HG02840 (cell line): ENCODE measurements around the gene TAF3.

Experiments
- ATAC-seq: cut with Tn5 transposase; IDR thresholded peaks from one replicate; pipeline ENCODE4 v1.9.1; 2021; ENCODE audit warnings: mild to moderate bottlenecking, moderate library complexity, moderate number of reproducible peaks; ENCODE audit not compliant: unreplicated experiment, low FRiP score

The TAF3 gene

DNA sequence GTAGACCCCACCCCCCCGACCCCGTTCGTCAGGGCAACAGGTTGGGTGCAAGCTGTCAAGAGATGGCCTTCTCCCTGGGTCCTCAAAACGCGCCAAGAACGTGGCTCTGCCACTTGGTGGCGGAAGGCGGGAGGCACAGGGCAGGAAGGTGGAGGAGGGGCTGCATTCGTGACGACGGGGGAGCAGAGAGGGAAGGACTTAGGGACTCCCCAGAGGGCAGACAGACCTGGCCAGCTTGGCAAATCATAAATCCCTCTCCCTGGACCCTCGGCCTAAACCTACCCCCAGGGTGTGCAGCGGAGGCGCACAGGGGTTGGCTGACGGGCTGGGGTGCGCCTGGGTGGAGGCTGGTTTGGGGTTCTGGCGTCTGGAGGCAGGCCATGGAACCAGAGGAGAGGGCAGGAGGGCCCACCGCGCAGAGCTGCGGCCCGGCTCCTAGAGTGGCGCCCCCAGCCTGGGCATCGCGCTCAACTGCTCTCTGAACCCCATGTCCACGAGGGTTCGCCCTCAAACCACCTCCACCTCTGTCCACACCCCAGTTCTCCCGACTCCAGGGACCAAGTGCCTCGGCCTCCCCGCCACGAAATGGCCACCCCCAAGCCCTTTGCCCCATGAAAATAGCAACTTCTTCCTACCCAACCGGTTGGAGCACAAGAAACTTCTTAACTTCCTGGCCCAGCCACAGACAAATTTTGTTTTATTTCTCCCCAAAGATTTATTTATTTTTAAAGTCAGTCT is 225.4 kb downstream of the TAF3 start:
- no peak for ATAC-seq

DNA sequence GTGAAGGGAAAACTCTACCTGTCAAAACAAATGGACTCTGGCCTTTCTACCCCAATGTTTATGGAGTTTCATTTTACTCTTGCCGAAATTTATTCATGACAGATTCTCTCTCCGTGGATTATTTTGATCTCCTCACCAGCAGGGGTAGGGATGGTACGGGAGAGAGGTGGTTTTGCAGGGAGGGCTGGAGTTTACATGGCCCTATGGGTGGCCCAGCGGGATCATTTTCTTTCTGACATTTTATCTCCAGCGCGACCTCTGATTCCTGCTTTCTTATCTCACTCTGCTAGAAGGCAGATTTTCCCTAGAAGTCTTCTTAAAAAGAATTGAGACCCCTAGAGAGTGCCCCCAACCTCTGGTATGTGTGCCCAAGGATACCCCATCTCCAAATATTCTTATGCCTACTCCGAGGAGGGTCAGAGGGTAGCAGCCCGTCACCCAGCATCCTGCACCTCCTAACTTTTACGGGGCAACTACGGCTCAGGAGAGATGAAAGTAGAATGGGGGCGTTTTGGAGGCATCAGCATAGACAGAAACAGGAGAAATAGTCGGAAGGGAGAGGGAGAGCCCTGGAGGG is 226.1 kb downstream of the TAF3 start:
- ATAC-seq: no peak

DNA sequence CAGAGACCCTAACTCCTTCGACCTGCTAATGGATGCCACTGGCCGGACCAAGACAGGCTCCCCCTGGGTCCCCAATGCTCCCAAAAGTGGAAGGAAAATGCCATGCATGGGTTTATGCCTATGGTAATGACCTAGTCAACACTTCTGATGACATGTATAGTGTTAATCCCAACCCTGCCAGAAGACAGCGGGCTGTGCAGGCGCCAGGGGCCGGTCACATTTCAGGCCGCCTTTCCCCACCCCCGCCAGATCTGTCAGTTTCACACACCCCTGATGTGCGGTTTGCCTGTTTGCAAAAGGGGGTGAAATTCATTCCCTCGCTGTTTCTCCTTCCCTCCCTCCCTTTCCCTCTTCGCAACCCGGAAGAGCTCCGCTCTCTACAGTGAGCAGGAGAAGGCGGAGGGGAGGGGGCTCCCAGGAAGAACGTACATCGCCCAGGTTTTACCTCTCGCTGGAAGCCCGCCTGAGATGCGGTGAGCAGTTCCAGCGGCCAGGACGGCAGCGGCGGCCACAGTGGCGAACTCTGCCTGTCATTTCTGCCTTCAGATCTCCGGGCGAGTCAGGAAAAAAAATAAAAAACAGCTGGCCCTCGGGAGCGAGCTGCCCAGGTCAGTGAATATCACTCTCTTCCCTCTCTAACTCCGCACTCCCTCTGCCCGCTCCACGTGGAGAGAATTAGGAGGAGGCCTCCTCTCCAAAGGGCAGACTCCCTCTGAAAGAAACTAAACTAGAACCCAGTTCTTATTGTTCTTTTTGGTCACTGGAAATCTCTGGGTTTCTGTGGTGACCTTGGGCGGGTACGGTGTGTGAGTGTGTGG is 226.8 kb downstream of the TAF3 start:
- ATAC-seq: no peak

DNA sequence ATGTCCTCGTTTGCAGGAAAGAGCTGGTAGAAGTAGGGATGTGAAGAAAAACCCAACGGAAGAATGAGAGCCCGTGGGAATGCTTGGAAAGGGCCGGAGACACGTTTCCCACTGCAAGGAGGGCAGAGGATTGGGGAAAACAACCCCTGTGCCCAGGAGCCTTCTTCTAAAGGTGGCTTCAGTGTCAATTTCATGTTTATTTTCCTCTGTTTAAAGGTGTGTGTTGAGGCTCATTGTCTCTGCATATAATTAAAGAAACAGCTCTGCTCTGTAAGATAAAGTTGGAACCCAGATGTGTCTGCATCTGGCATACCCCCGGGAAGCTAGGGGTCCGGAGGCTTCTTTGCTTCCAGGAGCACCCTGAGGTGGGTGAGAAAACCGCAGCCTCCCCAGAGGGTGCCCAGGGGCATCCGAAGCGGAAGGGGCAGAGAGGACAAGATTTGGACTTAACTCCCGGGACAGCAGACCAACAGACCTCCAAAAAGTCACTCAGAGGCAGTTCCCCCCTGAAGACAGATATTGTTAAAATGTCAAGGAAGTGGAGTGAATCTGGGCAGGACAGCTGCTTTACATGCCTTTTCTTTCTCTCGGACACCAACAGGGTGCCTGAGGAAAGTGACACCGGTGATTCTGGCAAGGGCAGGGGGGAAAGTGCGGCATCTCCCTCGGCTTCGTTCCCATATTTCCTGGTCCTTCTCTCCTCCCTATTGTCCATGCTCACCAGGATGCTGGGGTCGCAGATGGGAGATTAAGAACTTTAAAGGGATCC is 227.6 kb downstream of the TAF3 start:
- no peak for ATAC-seq

DNA sequence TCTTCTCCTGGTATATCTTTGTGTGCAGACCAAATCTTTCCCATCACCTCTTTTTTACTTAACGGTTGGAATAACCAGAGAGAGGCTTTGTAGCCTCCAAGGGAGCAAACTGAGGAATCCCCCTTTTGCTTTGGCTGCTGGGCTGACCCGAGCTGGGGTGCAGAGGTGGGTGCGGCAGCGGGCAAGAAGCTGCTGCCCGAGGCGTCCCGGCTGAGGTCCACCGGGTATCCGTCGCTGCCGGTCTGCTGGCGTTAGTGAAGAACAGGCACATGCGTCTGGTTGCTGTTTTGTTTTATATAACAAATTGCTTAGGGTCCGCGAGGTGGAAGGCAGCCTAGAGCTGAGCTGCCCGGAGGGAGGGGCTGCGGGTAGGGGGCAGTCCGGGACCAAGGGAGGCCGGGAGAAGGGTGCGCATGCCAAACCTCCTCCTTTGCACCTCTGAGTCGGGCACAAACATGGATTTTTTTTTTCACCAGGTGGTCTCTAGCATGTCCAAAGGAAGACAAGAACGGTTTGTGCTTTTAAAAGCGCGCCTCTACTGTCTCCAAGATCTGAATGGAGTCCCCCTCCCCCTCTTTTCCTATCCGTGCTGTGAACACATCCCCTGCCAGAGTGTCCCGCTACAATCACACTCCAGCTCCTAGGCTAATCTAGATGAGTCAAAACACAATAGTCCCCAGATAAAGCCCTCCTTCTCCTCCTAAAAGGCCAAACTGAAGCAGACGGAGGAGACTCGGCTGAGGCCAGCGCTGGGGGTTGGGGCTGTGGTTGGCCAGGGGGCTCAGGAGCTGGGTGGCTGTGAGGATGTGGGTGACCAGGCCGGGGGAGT is 229.4 kb downstream of the TAF3 start:
- no peak for ATAC-seq

DNA sequence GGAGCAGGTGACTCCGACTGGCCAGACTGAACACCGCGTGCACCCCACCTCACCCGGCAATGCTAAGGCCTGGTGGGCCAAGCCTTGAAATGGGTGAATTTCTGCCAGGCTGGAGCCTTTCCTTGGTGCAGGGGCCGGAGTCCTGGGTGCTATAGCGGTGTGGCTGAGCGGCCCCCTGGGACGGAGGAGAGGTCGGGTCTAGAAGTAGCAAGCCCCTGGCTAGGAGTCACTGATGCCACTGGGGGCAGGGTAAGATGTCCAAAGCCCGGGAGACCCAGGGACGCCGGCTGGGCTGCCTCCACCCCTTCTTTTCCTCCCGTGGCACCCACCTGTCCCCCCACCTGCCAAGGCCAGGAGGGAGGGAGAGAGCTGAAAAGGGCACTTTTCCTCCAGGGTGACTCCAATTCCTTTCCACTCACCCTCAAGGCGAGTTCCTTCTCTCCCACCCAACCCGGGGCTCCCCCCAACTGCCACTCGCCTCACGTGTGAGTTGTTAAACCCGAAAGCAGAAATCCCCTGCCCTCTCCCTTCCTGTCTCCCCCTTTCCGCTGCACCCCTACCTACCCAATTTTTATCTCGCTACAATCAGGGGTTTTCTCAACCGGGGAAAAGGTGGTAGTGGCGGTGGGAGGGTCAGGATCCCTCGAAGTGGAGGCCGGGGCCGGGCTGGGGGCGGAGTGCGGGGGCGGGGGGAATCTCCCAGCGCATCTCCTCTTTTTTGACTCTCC is 230.1 kb downstream of the TAF3 start:
- no peak for ATAC-seq

DNA sequence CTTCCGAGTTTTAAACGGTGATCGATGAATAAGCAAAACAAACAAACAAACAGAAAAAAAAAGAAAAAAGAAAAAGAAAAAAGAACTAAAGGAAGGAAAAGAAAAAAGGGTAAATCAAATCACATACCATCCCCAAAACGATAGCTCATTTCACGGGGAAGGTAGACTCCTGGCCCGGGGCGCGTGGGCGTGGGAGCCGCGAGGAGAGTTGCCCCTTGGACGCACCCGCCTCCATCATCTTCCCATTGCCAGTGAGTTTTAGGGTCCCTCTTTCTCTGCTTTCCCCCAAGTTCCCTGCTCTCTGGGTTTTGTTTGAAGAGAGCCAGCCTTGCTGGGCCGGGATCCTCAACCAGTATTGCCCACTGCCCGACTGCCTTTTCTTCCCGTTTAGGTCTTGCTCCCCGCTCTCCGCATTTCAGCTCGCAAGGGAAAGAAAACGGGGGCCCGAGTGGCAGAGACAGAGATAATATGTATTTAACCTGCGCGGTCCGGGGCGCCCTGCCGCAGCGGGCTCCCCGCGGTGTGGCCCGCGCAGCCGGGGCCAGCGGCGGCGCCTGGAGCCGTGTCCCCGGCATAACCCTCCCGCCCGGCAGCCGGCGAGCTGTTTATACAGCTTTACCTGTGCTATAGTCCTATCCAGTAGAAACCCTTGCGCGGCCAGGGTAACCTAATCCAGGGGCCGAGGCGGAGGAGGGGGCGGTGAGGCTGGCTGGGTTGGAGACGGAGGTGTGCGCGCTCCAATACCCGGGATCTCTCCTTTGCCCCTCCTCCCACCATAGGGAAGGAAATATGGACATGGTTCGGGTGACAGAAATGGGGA is 230.9 kb downstream of the TAF3 start:
- ATAC-seq: no peak

DNA sequence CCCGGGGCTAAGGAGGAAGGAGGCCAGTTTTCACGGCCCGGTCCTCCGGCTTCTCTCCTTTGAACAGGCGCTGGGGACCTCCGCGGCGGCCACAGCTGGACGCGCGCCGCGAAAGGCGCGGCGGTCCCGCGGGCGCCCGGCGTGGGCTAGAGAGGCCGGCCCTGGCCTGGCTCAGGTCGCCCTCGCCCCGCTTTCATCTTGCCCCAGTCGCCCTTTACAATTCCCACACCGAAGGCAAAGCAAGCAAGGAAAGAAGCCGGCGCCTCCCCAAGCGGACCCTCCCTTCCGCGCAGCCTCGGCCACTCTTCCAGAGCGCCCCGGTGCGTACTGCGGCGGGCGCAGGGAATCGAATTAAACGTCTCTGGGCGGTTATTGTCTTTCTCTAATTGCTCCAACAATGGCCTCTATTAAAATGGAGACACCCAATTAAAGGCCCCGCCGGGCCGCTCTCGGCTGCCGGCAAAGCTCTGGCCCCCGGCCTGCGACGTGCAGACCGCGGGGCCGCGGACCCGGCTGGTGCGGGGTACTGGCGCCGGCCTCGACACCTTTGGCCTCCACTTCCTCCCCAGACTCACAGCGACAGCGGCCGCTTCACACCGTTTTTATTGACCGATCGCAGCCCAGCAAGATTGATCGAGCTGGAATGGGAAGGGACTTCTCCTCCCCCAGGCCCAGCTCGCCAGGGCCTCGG is 231.7 kb downstream of the TAF3 start:
- ATAC-seq: no peak

DNA sequence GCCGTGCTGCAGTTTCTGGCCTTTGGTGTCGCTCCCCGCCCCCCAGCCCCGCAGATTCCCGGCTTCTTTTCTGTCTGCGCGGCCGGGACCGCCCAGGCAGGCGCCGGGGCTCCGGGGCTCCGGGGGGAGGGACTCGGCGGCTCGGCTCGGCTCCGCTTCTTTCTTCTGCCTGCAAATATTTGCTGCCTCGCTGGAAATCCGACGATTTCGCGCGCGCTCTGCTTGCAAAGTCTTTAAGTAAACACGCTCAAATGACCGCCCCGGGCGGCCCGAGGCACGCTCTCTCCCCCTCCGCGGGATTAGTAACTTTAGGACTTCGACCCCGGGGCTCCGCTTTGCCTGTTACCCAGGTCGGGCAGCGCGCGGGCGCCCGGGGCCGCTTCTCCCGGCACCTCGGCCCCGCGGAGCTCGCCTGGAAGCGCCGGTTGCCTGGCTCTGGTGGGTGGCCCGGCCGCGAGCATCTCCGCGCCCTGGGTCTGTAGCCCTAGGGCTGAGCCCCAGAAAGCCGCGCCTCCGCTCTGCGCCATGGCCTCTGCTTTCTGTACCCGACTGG is 232.3 kb downstream of the TAF3 start:
- ATAC-seq: no peak

DNA sequence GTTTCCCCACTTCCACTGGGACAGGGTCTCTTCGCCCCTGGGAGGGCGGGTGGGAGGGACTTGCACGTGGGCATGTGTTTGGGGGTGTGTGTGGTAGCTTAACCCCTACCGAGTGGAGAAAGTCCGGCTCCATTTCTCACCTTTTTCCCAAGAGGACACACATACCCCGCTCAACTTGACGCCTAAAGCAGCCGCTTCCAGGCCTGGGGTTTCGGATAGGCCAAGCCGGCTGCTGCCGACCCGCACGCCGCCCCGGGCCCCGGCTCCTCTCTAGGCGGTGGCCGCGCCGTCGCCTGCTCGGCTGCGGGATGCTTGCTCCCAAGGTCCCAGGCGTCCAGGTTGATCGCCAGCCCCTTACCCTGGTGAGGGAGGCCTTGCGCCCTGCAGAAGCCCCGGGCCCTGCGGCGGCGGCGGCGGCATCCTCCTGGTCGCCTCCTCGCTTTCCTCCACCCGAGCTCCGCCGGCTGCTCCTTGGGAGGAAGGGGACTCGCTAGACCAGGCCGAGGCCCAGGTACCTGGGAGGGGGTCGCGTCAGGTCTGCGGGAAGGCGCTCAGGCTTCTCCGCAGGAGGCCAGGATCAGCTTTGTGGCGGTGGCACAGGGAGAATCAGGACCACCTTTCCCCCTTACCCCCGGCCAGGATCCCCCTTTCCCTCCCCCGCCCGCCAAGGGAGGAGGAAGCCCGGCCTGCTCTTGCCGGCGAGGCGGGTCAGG is 233.0 kb downstream of the TAF3 start:
- ATAC-seq: no peak

DNA sequence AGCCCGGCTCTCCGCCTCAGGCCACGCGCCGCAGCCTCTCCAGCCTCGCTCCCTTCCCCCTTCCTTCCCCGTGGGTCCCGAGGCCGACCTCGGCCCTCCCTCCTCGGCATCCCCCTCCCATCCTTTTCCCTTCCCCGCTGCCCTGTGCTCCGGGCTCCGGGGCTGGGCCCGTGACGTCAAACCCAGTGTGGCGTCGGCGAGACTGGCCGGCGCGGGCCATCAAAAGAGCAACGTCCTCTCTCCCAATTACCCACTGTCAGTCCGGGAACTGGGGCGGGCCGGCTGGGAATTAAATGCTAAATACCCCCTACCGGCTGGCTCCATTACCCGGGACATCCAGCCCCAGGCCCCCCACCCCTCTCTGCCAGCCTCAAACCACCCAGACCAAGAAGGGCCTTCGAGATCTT is 233.5 kb downstream of the TAF3 start:
- ATAC-seq: no peak

DNA sequence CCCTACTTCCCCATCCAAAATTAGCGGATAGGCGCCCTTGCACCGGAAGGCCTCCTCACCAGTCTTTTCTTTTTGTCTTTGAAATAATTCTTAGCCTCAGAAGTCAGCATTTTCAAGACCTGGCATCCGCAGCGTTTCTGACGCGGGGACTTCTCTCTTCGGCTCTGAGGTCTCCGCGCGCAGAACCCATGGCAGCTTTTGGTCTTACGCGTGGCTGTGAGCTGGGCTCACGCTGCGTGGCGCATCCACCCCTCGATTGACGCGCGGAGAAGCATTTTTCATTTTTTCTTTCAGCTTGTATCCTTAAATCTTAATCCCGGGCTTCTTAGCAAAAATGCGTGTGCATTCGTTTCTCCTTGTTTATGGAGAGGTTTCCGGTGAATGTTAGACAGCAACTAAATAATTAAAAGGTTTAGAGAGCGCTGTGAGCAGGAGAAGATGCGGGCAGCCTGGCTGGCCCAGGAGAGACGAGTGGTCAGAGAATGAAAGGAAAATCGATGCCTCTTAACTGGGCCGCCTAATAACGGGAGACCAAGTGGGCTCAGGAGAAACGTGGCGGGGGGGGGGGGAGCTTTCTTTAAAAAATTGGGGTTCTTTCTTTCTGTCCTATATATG is 234.1 kb downstream of the TAF3 start:
- no peak for ATAC-seq

DNA sequence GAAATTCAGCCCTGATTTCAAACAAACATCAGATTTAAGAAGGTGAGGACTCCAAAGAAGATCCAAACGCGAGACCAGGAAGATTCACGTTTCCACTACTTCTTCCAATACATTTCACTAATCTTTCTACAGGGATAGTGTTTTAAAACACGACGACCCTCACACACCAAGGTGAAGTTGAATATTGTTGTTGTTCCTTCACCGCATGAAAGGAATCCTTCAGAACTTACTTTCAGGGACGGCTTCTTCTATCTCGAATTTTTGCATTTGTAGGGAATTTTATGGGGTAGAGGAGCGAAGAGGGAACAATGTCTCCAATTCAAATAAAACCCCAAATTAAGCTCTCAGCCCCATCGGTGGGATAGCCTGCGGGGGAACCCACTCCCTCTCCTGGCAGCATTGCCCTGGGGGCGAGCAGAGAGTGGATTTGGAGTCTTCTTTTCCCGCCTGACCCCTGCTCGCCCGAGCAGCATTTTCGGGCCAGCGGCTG is 234.7 kb downstream of the TAF3 start:
- no peak for ATAC-seq

DNA sequence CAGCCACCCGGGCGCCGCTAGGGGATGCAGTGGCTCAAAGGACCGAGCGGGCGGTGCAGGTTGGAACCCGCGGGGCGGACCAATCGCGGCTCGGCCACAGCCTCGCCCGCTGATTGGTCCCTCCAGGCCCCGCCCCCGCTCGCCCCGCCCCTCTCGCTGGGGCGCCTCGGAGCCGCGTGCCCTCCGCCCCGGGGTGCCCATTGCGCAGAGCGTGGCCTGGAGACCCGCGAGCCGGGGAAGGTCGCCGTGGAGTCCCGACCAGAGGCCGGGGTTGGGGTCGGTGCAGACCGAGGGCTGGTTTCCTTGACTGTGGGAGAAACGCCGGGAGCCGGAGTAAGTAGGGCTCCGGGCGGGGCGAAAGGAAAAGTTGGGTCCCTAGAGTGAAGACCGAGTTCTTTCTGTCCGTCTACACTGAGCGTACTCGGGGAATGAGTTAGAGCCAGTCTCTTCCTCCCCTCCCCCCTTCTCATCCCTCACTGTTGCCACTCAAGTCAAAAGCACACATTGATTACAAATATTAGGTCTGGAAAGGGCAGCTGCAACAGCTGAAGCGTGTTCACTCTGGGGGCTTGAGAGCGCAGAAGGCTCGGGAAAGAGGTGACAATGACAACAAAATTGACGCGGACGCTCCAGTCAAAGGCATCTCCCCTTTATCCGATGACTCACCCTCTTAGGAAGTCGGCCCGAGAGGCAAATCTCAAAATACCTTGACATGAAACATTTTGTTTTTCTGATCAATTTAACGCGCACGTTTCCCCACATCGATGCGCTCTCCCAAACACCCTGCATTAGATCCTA is 235.3 kb downstream of the TAF3 start:
- ATAC-seq: peak; percentile 55

DNA sequence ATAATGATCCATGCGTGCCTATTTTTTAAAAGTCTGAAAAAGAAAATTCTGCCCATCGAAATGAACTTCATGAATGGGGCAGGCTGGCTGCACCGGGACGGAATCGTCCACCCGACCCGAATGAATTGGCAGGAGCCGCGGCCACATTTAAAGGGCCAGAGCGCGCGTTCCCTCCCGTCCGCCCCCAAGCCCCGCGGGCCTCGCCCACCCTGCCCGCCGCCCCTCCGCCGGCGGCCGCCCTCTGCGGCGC is 235.9 kb downstream of the TAF3 start:
- ATAC-seq: peak; percentile 2
